Subcutaneous adipose tissue (tissue), 4 donors: ENCODE data around the gene EXOC4. TPM values are rescaled to one million over a fixed set of nuclear protein-coding genes. Genes with fewer than 3 reads are reported as not detected.

Source experiments
- total RNA-seq, 4 donors: library from RNA; depleted of rRNA; stranded (reverse); fragments of >200 nt; gene quantifications; one replicate each; pipeline ENCODE4 v1.1.0, GENCODE V29; 2016
- TF ChIP-seq, protein P1 (sequence below): fragments of 450-650 bp; IDR thresholded peaks from one replicate; pipeline ENCODE4 v1.5.1; 2016; ENCODE audit warnings: low read depth, mild to moderate bottlenecking, control low read depth, antibody characterized with exemption, moderate library complexity

EXOC4 gene
- total RNA-seq, 4 donors from 2014 or later: 62.9 to 84.3 (median 77.3) TPM

DNA sequence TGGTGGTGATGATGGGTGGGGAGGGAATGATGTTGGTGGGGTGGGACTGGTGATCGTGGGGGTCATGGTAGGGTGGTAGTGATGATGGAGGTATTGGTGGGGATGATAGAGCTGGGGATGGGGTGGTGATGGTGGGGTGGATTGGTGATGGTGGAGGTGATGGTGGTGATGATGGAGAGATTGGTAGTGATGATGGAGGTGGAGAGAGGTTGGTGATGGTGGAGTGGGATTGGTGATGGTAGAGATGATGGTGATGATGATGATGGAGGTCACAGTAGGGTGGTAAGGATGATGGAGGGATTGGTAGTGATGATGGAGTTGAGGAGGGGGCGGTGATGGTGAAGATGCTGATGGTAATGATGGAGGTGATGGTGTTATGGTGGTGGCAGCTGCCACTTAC is 155.3 kb downstream of the EXOC4 start:
- TF ChIP-seq, protein P1, sequence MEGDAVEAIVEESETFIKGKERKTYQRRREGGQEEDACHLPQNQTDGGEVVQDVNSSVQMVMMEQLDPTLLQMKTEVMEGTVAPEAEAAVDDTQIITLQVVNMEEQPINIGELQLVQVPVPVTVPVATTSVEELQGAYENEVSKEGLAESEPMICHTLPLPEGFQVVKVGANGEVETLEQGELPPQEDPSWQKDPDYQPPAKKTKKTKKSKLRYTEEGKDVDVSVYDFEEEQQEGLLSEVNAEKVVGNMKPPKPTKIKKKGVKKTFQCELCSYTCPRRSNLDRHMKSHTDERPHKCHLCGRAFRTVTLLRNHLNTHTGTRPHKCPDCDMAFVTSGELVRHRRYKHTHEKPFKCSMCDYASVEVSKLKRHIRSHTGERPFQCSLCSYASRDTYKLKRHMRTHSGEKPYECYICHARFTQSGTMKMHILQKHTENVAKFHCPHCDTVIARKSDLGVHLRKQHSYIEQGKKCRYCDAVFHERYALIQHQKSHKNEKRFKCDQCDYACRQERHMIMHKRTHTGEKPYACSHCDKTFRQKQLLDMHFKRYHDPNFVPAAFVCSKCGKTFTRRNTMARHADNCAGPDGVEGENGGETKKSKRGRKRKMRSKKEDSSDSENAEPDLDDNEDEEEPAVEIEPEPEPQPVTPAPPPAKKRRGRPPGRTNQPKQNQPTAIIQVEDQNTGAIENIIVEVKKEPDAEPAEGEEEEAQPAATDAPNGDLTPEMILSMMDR: no peak

DNA sequence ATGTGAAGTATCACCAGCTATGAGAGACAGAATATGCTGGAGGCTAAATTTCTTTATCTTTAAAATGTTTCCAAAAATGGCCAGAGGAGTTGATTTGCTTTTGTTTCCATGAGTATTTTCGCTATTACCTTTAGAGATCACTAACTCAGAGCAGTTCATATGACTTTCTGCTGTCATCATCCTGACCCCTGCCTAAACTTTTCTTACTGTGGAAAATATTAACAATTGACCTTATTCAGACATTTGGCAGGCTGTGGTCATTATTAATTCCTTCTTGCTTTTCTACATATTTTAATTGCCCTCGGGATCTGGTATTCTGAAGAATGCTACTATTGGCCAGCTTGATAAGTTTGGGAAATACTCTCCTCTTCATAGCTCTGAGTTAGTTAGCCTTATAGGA is 156.5 kb downstream of the EXOC4 start:
- TF ChIP-seq, protein P1: no peak

DNA sequence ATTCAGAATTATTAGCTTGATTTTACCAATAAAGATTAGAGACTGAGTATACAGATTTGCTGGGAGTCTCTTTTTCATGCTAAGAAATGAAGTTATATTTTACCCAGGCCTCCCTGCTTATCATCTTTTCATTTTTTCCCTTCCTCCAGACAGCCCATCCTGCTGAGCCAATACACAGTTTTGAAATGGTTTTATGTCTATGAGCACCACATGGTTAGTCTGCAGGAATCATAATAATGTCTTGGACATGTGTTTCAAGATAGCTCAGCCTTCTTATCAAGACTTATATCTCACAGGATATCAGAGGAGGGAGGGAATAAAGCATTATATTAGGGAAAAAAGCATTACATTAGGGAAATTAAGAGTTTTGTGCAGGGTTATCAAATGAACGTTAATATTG is 157.1 kb downstream of the EXOC4 start:
- TF ChIP-seq, protein P1: no peak

DNA sequence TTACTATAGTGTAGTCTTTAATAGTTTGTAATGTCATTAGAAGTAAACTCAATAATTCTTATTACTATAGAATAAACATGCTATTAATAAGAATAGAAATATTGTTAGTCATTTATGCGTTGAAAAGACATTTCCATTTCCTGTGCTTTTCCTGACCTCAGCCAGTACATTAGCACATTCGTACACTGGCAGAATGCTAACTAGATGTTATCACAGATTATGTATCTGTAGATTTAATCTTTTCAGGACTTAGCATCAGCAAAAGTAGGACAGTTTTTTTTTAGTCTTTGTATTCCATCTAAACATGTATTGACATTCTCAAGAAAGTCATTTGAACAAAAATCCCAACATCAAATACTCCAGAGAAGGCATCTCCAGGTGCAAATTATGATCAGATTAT is 158.5 kb downstream of the EXOC4 start:
- TF ChIP-seq, protein P1: no peak

- TF ChIP-seq, protein P1: no peak
Measured at GRCh38 chr7:133412942-133413341, 160.1 kb downstream of the EXOC4 start.

GRCh38 chr7:133419041-133419440 is 166.2 kb downstream of the EXOC4 start:
- TF ChIP-seq, protein P1: no peak

DNA sequence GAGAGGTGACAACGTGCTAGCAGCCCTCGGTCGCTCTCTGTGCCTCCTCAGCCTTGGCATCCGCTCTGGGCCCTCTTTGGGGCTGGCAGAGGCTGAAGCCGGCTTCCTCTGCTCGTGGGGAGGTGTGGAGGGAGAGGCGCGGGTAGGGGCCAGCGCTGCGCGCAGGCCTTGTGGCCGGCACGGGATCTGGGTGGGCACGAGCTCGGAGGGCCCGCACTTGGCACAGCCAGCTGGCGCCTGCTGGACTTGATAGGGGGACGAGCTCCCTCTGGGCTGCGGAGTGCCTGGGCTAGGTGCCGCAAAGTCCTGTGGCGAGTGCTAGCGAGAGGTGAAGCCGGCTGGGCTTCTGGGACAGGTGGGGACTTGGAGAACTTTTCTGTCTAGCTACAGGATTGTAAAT is 170.7 kb downstream of the EXOC4 start:
- TF ChIP-seq, protein P1: no peak

GRCh38 chr7:133428326-133428725 is 175.4 kb downstream of the EXOC4 start:
- TF ChIP-seq, protein P1: no peak
